GM13976 (cell line): ENCODE data around the gene GRIP1.

ENCODE experiments used
- DNase-seq: peaks from one replicate; pipeline ENCODE4 v3.0.0; 2012; ENCODE audit warnings: low spot score
- CTCF ChIP-seq: IDR thresholded peaks from 2 replicates; pipeline ENCODE4 v1.5.1; 2012; ENCODE audit warnings: borderline replicate concordance, mild to moderate bottlenecking; ENCODE audit not compliant: insufficient read depth; ENCODE audit errors: extremely low read depth, missing control alignments, control extremely low read depth
- in situ Hi-C: fragments of 300-500 bp; cut with MboI; formaldehyde crosslinking; loops from one replicate; pipeline ENCODE4 v1.12.0; 2022; ENCODE audit warnings: low sequenced_read_pairs, mixed read lengths, inconsistent platforms; ENCODE audit not compliant: unreplicated experiment

The GRIP1 gene

GRCh38 chr12:66589095-66589494 lies 89.8 kb downstream of the GRIP1 start:
- no peak for TF ChIP-seq CTCF
- DNase-seq = no peak
- in situ Hi-C loops = no loop called here

DNA sequence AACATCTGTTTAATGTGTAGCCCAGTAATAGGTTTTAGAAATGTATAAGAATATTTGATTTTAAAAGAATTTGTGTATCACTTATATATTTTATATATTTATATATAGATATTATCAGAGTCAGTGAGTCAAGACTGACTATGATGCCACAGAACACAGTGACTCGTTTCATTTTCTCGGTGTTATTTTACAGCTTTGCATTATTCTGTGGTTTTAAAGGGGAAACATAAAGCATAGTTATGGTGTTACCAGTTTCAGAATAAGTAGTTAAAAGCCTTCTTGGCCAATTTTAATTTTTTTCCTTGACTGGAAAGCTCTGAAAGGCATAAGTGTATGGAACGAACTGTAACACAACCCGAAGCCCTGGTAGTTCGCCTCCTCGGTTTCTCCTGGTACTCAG lies 91.0 kb downstream of the GRIP1 start:
- no peak for DNase-seq
- in situ Hi-C loops = no loop called here
- no peak for TF ChIP-seq CTCF

DNA sequence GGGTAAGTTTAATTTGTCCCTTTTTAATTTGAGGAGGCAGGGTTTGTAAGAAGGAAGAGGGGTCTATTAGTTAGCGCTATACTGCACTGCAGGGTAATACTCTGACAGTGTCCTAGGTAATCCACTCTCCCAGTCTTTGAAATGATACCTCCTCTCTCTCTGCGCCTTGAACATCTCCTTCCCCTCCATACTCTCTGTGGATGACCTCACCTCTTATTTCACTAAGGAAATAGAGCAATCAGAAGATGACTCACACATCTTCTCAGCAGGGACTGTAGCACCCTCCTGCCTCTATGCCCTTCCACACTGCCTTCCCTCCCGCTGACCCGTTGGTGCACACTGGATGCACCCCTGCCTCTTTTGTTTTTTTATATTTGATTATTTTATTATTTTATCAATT lies 94.2 kb downstream of the GRIP1 start:
- in situ Hi-C loops = no loop called here
- no peak for TF ChIP-seq CTCF
- no peak for DNase-seq

DNA sequence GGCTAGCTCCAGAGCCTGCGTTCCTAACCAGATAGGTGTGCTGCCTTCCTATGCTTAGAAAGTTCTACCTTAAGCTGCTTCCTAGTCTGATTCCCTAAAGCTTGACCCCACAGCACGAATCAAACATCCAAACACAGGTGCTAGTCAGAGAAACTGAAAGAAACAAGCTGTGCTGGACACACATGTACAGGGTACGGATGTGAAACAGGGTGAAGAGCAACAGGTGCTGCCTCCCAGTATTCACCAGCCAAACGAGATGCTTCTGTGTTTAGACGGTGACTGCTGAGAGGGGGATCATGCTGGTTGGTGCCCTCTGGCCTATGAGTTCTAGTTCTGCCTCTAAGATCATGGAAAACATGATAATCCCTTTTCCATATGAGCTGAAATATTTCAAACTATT lies 105.3 kb downstream of the GRIP1 start:
- in situ Hi-C loops = no loop called here
- DNase-seq = no peak
- no peak for TF ChIP-seq CTCF

DNA sequence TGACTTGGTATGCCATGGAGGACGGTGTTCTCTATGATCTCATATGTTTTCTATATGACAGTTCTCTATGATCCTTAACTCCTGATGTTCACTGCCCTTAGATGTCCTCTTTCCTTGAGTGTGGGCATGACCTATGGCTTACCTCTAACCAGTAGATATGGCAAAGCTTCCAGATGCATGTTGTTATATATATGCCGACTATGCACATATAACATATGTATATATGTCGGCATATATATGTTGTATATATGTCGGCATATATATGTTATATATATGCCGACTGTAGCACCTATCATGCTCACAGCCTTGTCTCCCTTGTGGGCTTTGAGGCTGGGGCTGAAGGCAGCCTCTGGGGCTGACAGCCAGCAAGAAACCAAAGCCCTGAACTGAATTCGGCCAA lies 106.0 kb downstream of the GRIP1 start:
- TF ChIP-seq CTCF = no peak
- no peak for DNase-seq
- in situ Hi-C loops = no loop called here

DNA sequence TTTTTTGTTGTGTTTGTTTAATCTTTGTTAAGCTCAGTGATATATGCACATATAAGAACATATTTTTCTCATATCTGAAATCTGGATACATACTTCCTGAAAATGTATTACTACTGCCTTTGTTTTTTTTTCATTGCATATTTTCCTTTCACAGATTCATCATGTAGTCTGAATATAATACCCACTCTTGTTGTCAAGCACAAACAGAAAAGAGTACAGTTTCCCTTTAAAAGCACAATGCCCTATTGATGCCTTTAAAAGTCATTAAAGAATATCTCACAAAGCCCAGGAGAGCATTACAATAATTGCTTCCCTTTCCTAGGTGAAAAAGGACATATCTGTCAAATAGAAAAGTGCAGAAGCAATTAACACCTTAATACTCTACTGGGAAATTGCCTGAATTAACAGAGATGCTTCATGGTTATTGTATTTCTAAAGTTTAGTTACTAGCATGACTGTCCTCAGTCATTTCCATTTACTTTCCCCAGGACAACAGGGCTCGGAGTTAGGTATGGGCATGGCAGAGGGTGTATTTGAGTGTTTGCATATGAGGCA lies 107.4 kb downstream of the GRIP1 start:
- no peak for TF ChIP-seq CTCF
- in situ Hi-C loops = no loop called here
- no peak for DNase-seq

- in situ Hi-C loops = no loop called here
- DNase-seq = no peak
Measured at GRCh38 chr12:66563220-66563619, 115.7 kb downstream of the GRIP1 start.

More at GRCh38 chr12:66563220-66563619, 115.7 kb downstream of the GRIP1 start:
- TF ChIP-seq CTCF = no peak
